ENCODE results near the gene SMYD5. TPM values are rescaled to one million over a fixed set of nuclear protein-coding genes. Genes with fewer than 3 reads are reported as not detected.

Gene SMYD5
- total and polyA plus RNA-seq, 9 of the 15 experiments (the other 6 are each of a cell fraction or from before 2014, with no cell fraction given): 11.4 to 56.8 (median 32.0) TPM

- POLR2A ChIA-PET: interaction anchor here (0.6 to 1.1 kb wide), 3 partner anchors 8 to 306 kb away, joined by 3 read pairs; no protein-coding TSS in a partner anchor
- Histone ChIP-seq H3K4me2 (ENCODE audit: insufficient read depth, low read length) (no peak overlapping the region), H2AFZ (ENCODE audit: low read depth, low read length) (no peak overlapping the region), H3K4me1 (replicated peaks in 1 of 2; ENCODE audit: control insufficient read depth in 2 of 2, insufficient read depth in 2 of 2, low read length in 2 of 2) (peaks cover under 1 to 6% of the 10 kb centered on the region in 2 experiments; a peak in 2 of 5 replicates), H3K9me1 (ENCODE audit: control insufficient read depth, insufficient read depth, low read length) (no peaks in the 10 kb centered on the region), H4K20me1 (replicated peaks; ENCODE audit: control insufficient read depth, insufficient read depth, low read length) (peaks cover 3% of the 10 kb centered on the region; the same call in 1 of the 2 replicates), H3K36me3 (ENCODE audit: control insufficient read depth, insufficient read depth, low read length) (peaks cover 6% of the 10 kb centered on the region; the same call in 1 of the 3 replicates), H3K9ac (ENCODE audit: insufficient read depth in 1 of 2, low read depth in 2 of 2, low read length in 2 of 2) (no peak overlapping the region; a peak in 1 of 4 replicates), H3K4me3 (no peak overlapping the region), H3K27me3 (ENCODE audit: control insufficient read depth in 2 of 2, insufficient read depth in 2 of 2, low read length in 2 of 2) (peaks cover 0 to 4% of the 10 kb centered on the region in 2 experiments; a peak in 1 of 5 replicates), H3K27ac (ENCODE audit: extremely low read depth, low read depth, low read length) (no peak overlapping the region), H3K79me2 (ENCODE audit: control insufficient read depth, insufficient read depth, low read length) (no peaks in the 10 kb centered on the region), H3K9me3 (replicated peaks; ENCODE audit: control insufficient read depth, insufficient read depth, low read depth, low read length) (no peaks in the 10 kb centered on the region)
- CTCF ChIA-PET (ENCODE audit: low intra/inter-chr PET ratio): no interaction called here
- no peak for DNase-seq (ENCODE audit: extremely low read depth in 1 of 4, low spot score in 3 of 4)
- in situ Hi-C loops (cut with MboI): no loop called here
- no TSS peak for BruUV-seq (replicated peaks)
- 55% methylated on average over 14 of the region's 28 CpGs for WGBS (ENCODE audit: insufficient coverage, low coverage, missing lambda C conversion rate)
- FAIRE-seq: no peak
- intact Hi-C loops (cut with micrococcal nuclease): no loop called here
- ATAC-seq: no peak
- TF ChIP-seq HNRNPLL (IDR thresholded peaks at IDR 0.05; ENCODE audit: low read depth, low read length, poor library complexity, severe bottlenecking): no peak
- no peak for TF ChIP-seq POLR2H (tag; IDR thresholded peaks at IDR 0.05; ENCODE audit: low read depth)
- no peak for TF ChIP-seq ZNF518B (CRISPR knock-in tag; IDR thresholded peaks at IDR 0.05)
- TF ChIP-seq TRIM24 (IDR thresholded peaks at IDR 0.05): no peak
- no peak for TF ChIP-seq MYBL2 (IDR thresholded peaks at IDR 0.05; ENCODE audit: low read depth)
- no peak for TF ChIP-seq MYBL2 (CRISPR knock-in tag; IDR thresholded peaks at IDR 0.05; ENCODE audit: borderline replicate concordance)
- no peak for TF ChIP-seq THAP7 (CRISPR knock-in tag; IDR thresholded peaks at IDR 0.05)
- TF ChIP-seq FOS (IDR thresholded peaks at IDR 0.05; ENCODE audit: extremely low read depth, insufficient read length): no peak
- no peak for TF ChIP-seq ESRRB (CRISPR knock-in tag; IDR thresholded peaks at IDR 0.05; ENCODE audit: borderline replicate concordance)
- TF ChIP-seq ZNF280B (CRISPR knock-in tag; IDR thresholded peaks at IDR 0.05): no peak
- TF ChIP-seq ZNF274 (IDR thresholded peaks at IDR 0.05; ENCODE audit: borderline replicate concordance, low read depth, low read length): no peak
- TF ChIP-seq ILF3 (IDR thresholded peaks at IDR 0.05; ENCODE audit: borderline replicate concordance): no peak
- TF ChIP-seq PHF21A (IDR thresholded peaks at IDR 0.05; ENCODE audit: borderline replicate concordance, low read depth): no peak
- TF ChIP-seq CBX3 (IDR thresholded peaks at IDR 0.05; ENCODE audit: borderline replicate concordance in 1 of 2, low read length in 2 of 2): no peak
- no peak for TF ChIP-seq NR2F6 (CRISPR knock-in tag; IDR thresholded peaks at IDR 0.05)
Observed at GRCh38 chr2:73265298-73266060, 51.4 kb downstream of the SMYD5 start.

Measured in K562 (cell line).